ENCODE results near the gene LRP1B.
A peak's percentile ranks its signal among the peaks of the same experiment; 100 is the strongest.
"Not testable (repeated sequence)": the region's sequence is repeated elsewhere in the genome, so short reads cannot be mapped to it uniquely, and the experiment has no call there.

The LRP1B gene

DNA sequence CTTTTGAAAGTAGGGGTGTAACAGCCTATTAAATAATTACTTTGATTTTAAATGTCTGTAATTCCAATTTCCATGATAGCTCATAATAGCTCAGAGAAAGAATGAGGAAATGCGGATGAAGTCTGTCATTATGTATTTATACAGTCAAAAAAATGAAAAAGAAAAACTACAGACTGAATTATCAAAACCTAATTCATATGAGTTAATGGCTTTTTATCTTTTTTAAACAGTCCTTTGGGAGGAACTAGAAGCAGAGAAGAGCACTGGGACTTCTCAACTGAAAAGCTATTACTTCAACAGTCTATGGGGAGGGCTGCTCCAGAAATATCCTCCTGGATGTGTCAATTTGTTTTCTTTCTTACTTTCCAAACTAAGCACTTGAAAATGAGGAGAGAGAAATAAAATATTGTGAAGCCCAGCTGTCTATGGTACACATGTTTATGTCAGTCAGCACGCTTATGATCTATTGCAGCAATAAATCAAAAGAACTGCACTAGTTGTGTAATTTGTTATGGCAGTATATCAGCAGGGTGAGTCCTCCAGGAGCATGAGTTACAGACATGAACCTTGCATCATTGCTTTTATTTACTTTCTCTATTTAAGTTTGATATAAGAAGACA, 1550.2 kb downstream of the LRP1B start:
- no peak for DNase-seq

DNA sequence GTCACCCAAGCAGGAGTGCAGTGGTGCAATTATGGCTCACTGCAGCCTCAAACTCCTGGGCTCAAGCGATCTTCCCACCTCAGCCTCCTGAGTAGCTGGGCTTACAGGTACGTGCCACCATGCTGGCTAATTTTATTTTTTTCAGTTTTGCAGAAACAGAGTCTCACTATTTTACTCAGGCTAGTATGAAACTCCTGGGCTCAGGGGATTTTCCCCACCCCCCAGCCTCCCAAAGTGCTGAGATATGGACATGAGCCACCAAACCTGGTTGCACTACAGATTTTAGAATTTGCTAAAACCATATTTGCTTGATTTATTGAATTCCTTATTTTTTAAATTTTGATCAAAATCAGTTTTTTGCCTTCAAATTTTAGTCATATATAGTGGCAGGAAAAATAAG, 1553.4 kb downstream of the LRP1B start:
- no peak for DNase-seq

DNA sequence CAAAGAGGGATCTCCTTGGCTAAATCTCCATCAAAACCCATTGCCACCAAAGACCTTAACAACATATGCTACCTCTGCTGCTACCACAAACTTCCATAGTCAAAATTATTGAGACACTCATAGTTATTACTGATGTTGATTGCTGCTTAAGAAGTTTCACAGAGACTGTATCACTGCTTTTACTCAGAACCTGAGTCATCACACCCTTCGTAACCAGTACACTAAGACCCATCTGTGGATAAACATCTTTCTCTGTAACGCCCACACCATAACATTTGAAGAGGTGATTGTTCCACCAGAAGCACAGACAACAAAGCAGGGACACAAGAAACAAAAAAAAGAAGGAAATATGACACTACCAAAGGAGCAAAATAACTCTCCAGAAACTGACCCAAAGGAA, 1563.1 kb downstream of the LRP1B start:
- no peak for DNase-seq

GRCh38 chr2:140565756-140566155, 1565.1 kb downstream of the LRP1B start:
- no peak for DNase-seq

- DNase-seq: no peak
These were observed 1575.1 kb downstream of the LRP1B start for GRCh38 chr2:140555701-140556100.

- no peak for DNase-seq
These were observed 1578.2 kb downstream of the LRP1B start for GRCh38 chr2:140552634-140553033.

- no peak for DNase-seq
These were observed 1579.5 kb downstream of the LRP1B start for GRCh38 chr2:140551287-140551686.

DNA sequence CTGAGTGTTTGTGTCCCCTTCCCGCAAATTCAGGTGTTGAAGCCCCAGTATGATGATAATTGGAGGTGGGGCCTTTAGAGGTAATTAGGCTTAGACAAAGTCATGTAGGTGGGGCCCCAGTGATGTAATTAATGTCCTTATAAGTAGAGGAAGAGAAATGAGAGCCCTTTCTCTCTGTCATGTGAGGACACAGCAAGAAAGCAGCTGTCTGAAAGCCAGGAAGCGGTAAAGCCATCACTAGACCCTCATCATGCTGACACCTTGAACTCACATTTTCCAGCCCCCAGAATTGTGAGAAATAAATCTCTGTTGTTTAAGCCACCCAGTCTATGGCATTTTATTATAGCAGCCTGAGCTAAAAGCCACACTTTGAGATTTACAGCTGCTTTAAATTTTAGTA, 1580.0 kb downstream of the LRP1B start:
- DNase-seq: no peak

DNA sequence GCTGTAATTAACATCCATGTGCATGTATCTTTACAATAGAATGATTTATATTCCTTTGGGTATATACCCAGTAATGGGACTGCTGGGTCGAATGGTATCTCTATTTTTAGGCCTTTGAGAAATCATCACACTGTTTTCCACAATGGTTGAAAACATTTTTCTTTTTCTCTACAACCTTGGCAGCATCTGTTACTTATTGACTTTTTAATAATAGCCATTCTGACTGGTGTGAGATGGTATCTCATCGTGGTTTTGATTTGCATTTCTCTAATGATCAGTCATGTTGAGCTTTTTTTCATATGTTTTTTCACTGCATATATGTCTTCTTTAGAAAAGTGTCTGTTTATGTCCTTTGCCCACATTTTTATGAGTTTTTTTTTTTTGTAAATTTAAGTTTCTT, 1586.0 kb downstream of the LRP1B start:
- not testable (repeated sequence) for DNase-seq

- DNase-seq: peak; percentile 8
These were observed 1588.2 kb downstream of the LRP1B start for GRCh38 chr2:140542627-140543026.

GRCh38 chr2:140539242-140539875, 1591.5 kb downstream of the LRP1B start:
- DNase-seq: no peak

DNA sequence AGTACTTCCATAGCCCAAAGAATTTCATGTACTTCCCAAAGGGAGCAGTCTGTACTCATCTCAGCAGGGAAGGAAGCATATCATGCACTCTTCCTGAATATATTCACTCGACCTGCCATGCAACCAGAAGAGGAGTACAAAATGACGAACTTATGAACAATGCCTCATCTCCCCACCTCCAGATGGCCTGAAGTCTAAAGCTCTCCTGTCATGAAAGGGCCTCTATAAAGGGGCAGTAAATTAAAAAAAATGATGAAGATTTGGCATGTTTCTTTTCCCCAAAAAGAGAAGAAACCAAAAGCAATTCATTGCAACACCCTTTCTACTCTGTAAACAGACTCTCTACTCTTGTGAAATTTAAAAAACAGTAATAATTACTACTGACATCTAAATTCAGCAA, 1601.1 kb downstream of the LRP1B start:
- DNase-seq: no peak

GRCh38 chr2:140528982-140529381, 1601.8 kb downstream of the LRP1B start:
- no peak for DNase-seq

DNA sequence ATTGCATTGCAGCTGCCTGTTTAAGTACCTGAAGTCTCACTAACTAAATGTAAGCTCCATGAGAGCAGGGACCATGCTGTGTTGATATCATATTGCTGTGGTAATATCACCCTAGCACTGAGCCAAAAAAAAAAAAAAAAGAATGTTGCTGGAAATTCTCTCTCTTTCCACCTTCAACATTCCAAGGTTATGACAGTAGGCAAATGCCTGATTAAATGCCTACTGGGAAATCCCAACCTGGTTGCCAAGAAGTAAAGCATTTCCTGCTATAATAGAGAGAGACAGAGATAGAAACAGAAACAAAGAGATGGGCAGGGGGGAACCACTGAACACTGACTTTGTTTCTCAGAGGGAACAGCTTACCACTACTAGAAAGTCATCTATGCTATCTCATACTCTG, 1604.2 kb downstream of the LRP1B start:
- no peak for DNase-seq

DNA sequence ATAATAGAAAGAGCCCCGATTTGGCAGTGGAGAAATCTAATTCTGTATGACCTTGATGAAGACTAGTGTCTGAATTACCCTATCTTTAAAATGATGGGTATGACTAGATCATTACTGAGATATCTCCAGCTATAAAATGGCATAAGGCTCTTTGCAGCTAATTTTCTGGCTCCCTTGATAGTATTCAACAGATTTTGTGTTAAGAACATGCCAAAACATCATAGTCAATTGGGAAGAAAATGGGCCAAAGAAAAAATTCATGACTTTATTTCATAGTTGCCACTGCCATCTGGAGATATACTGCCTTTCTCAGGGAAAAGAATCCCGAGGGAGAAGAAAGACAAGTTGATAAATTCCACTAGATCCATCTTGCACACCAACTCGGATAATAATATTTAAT, 1618.7 kb downstream of the LRP1B start:
- no peak for DNase-seq

GRCh38 chr2:140509765-140510164, 1621.1 kb downstream of the LRP1B start:
- DNase-seq: no peak

DNA sequence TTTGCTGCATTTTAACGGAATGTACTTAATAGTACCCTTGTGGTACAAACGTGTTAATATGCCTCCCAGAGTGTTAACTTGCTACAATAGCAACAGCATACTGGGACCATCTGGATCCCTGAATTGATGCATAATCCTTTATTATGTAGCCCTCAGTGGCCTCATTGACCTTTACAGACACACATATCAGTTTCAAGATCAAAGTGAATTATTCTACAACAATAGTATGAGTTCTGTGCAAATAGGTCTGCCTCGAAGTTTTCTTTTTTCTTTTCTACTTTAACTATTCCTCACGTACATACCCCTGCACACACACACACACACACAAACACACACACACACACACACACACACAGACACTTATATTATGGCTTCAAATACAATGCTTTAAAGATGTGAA, 1622.1 kb downstream of the LRP1B start:
- DNase-seq: no peak

DNA sequence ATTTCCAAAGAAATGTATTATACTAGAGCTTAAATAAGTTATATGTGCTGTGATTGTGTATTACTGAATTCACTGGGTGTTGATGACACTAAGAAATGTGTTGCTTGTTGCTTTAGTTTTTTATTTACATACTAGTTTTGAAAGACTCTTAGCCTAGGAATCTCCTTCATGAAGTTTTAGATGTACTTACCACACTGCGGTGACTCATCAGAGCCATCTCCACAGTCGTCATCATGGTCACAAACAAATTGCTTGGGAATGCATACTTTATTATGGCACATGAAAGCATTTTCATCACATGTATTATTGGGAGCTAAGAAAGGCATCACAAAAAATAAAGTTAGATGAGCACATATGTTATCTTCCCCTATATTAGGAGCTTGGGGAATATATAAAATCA, 1624.2 kb downstream of the LRP1B start:
- no peak for DNase-seq

- DNase-seq: no peak
These were observed 1626.2 kb downstream of the LRP1B start for GRCh38 chr2:140504601-140505000.

- DNase-seq: no peak
These were observed 1627.7 kb downstream of the LRP1B start for GRCh38 chr2:140502951-140503630.

DNA sequence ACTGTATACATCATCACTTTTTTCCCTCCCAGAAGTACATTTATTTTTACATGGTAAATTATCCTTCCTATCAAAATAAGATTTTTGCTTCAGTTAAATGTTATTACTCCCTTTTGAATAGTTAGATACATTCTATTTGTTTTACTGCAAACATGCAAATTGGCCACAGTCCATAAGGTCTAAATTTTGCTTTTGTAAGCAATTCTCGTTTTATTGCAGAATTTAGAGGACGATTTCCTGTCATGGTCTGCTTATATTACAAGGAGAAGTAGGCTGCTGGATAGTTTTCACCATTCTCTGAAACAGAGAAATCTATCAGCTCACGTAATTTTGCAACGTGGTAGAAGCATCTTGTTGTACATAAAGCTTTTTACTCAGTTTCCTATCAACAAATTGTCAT, 1632.5 kb downstream of the LRP1B start:
- DNase-seq: no peak

DNA sequence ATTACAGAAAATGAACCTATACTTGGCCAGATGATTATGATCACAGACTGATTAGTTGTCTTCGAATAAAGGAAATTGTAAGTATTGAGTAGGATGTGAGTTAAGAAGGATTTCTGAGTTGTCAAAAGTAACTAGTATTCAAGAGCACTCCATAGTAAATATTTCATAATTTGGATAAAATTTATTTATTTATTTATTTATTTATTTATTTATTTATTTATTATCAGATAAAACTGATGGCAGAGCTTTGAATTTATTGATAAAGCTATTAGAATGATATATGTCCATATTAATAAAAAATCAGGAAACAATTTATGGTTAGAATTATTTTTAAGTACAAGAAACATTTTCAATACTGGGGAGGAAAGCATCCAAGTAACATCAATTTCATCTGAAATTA, 1634.1 kb downstream of the LRP1B start:
- DNase-seq: no peak

- DNase-seq: no peak
These were observed 1638.9 kb downstream of the LRP1B start for GRCh38 chr2:140491876-140492275.

GRCh38 chr2:140489193-140489592, 1641.6 kb downstream of the LRP1B start:
- no peak for DNase-seq

DNA sequence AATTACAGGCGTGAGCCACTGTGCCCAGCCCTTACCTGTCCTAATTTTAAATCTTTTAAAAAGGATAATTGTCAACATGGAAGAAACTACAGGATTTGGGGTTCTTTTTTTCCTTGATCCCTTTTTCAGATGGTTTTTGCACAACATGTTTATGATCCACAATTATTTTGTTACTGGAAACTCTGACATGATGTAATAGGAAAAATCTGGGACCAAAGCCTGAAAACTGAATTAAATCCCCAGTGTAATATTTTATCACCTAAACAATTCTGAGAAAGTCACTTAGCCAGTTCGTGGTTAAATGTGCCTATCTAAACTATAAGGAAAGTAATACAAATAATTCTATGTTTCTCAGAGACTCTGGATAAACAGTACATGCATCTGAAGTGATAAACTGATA, 1649.7 kb downstream of the LRP1B start:
- no peak for DNase-seq
